Progenitor cell of endocrine pancreas (in vitro differentiated cells): ENCODE data around the gene ACTR3C. TPM values are rescaled to one million over a fixed set of nuclear protein-coding genes. Genes with fewer than 3 reads are reported as not detected.

Experiments
- DNase-seq: peaks from one replicate; pipeline ENCODE4 v3.0.0; 2021; ENCODE audit warnings: low spot score; ENCODE audit not compliant: unreplicated experiment
- H3K27ac Mint-ChIP-seq: 2 replicates; pipeline ENCODE4 v1.8.0; 2021; ENCODE audit warnings: mild to moderate bottlenecking, moderate library complexity, mixed read lengths
- H3K27me3 Mint-ChIP-seq: 2 replicates; pipeline ENCODE4 v1.8.0; 2021; ENCODE audit warnings: mixed read lengths
- H3K36me3 Mint-ChIP-seq: 2 replicates; pipeline ENCODE4 v1.8.0; 2022; ENCODE audit warnings: mixed read lengths; ENCODE audit not compliant: insufficient read depth
- H3K4me1 Mint-ChIP-seq: 2 replicates; pipeline ENCODE4 v1.8.0; 2021; ENCODE audit warnings: low read depth, mixed read lengths
- H3K4me3 Mint-ChIP-seq: 2 replicates; pipeline ENCODE4 v1.8.0; 2021; ENCODE audit warnings: low read depth, mild to moderate bottlenecking, moderate library complexity, mixed read lengths
- H3K9me3 Mint-ChIP-seq: 2 replicates; pipeline ENCODE4 v1.8.0; 2021; ENCODE audit warnings: low read depth, mixed read lengths
- total RNA-seq: library from RNA; stranded (reverse); gene quantifications from 2 replicates; pipeline ENCODE4 v1.2.1, GENCODE V29; 2021
- TF ChIP-seq, protein P1 (sequence below): fragments of 200-600 bp; sonication (generic); IDR thresholded peaks from one replicate; pipeline ENCODE4 v1.5.0; 2021; ENCODE audit warnings: antibody characterized with exemption, mild to moderate bottlenecking; ENCODE audit not compliant: unreplicated experiment

ACTR3C gene
- total RNA-seq, 1 donor from 2014 or later = 3.3 TPM

DNA sequence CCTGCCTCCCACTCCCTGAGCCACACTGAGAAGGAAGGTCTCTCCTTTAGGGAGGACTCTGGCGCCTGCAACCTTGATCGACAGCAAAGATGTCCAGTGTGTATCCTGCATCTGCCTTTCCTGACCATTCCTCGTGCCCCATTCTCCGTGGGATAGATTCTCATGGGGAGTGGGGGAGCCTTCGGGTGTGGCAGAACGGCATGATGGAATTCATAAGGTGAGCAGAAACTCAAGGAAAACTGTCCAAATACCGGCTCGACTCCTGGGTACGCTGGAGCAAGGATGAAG is 18.7 kb upstream of the ACTR3C start:
- DNase-seq = no peak
- Mint-ChIP-seq H3K36me3 (no peaks in the 10 kb centered on the region), H3K9me3 (no peaks in the 10 kb centered on the region), H3K4me3 (peak overlapping the region; percentile 53), H3K27me3 (peaks cover 49% of the 10 kb centered on the region), H3K4me1 (peaks cover 12% of the 10 kb centered on the region), H3K27ac (no peak overlapping the region)
- TF ChIP-seq, protein P1, sequence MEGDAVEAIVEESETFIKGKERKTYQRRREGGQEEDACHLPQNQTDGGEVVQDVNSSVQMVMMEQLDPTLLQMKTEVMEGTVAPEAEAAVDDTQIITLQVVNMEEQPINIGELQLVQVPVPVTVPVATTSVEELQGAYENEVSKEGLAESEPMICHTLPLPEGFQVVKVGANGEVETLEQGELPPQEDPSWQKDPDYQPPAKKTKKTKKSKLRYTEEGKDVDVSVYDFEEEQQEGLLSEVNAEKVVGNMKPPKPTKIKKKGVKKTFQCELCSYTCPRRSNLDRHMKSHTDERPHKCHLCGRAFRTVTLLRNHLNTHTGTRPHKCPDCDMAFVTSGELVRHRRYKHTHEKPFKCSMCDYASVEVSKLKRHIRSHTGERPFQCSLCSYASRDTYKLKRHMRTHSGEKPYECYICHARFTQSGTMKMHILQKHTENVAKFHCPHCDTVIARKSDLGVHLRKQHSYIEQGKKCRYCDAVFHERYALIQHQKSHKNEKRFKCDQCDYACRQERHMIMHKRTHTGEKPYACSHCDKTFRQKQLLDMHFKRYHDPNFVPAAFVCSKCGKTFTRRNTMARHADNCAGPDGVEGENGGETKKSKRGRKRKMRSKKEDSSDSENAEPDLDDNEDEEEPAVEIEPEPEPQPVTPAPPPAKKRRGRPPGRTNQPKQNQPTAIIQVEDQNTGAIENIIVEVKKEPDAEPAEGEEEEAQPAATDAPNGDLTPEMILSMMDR = no peak

DNA sequence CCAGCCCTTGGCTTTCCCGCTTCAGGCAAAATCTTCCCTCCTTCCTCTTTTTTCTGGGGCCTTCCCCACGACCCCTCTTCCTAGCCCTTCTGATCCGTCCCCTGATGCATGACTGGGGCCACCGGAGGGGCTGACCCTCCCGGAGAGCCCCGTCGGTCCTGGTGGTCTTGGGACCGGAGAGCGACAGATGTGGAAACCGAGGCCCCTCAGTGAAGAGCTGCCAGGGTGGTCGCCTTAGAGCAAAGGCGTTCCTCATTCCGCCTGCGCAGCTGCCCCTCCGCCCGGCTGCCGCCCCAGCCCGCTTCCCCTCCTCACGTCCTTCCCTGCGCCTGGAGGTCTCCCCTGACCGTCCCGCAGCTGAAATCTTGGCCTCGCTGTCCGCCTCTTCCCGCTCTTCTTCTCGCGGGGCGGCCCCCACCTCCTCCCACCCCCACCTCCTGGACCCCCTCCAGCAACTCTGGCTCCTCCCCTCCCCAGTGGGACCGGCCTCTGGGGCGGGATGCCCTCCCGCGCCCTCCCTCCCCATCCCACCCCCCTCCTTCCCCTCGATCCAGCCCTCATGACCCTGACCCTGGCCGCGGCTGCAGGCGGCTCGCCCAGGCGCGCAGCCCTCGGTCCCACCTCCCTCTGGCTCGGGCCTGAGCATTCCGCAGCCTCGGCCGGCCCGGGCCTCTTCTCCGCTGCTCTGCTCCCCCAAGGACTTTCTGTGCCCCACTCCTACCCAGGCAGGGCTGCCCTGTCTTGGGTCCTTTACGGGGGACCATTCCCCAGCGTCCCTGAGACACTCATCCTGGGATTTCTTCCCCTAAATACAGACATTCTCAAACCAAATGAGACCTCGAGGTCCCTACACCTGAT is 18.1 kb upstream of the ACTR3C start, which contains the start of gene RARRES2:
TSS of gene RARRES2 (minus strand) at position 367 of the 858 bp plus-strand sequence. CDS start 1,020 bp downstream, outside the sequence.
- H3K4me1 Mint-ChIP-seq = peaks cover 12% of the 10 kb centered on the region
- DNase-seq = no peak
- H3K27me3 Mint-ChIP-seq = peaks cover 46% of the 10 kb centered on the region

DNA sequence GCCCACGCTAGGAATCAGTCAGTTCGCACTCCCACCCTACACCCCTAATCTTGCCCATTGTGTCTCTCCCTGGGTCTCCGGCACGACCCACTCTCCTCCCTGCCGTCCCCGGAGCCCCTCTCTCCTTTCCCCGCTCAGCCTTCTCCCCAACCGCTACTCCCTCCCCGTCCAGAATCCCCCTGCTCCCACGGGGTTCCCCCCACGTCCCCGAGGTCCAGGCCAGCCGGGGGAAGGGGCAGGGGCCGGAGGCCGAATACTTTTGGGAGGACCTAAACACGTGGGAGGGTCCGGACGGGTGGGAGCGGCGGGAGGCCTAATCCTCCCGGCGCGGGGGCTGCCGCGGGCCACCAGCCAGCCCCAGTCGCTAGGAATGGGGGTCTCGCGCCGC is 17.5 kb upstream of the ACTR3C start:
- Mint-ChIP-seq H3K4me3 (peak overlapping the region; percentile 58), H3K9me3 (no peaks in the 10 kb centered on the region), H3K27ac (no peak overlapping the region), H3K4me1 (peaks cover 13% of the 10 kb centered on the region), H3K36me3 (no peaks in the 10 kb centered on the region), H3K27me3 (peaks cover 41% of the 10 kb centered on the region)
- no peak for DNase-seq
- TF ChIP-seq, protein P1 = no peak

More for the DNA sequence above, 18.1 kb upstream of the ACTR3C start, which contains the start of gene RARRES2:
- H3K4me3 Mint-ChIP-seq = peak within 1 kb of the TSS; percentile 61
- TF ChIP-seq, protein P1 = no peak
- no peaks in the 10 kb centered on the region for H3K36me3 Mint-ChIP-seq
- no peaks in the 10 kb centered on the region for H3K9me3 Mint-ChIP-seq
- H3K27ac Mint-ChIP-seq = no peak within 1 kb of the TSS

DNA sequence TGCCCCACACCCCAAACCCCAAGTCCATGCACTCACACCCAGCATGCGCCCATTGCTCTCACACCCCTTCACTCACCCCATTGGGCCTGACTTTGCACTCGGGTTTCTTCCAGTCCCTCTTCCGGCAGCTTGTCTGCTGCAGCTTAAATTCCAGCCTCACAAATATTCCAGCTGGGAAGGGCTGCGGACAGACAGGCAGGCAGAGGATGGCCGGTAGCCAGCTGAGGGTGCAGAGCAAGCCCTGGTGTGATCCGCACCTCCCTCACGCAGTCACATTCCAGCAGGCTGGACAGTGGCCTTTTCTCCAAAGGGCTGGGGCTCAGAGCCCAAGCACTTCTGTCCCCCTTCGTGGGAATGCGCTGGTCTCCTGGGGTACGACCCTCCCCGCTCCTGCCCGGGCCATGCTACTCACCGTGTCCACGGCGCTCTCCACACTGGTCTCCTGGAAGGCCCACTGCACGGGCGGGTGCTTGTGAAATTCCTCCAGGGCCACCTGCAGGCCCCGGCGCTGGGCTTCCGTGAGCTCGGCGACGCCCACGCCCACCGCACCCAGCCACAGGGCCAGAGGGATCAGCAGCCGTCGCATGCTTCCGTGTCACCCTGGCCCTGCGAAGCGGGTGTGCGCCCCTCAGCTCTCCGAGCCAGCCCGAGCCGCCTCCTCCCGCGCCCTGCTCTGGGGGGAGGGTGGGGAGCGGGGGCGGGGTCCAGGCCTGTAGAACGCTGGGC is 16.8 kb upstream of the ACTR3C start:
- Mint-ChIP-seq H3K9me3 (no peaks in the 10 kb centered on the region), H3K27me3 (peaks cover 41% of the 10 kb centered on the region), H3K27ac (peak overlapping the region; percentile 64), H3K36me3 (no peaks in the 10 kb centered on the region), H3K4me1 (peaks cover 19% of the 10 kb centered on the region), H3K4me3 (peak overlapping the region; percentile 29)
- DNase-seq = peak; percentile 19
- TF ChIP-seq, protein P1 = no peak

DNA sequence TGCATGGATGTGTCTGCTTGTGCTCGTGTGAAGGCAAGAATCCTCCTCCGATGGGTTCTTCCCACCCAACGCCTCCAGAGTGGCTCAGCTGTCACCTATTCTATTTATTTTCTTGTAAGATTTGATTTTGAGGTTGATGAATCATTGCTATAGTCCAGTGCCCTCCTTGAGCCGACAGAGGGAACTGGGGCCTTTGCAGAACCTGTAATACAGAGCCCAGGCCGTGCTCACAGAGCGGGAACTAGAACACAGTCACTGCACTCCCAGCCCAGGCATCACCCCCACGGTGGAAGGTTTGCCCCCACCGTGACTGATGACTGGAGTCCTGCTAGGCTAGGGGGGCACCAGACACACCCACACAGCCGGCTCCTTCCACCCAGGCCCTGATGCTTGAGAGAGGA is 16.1 kb upstream of the ACTR3C start:
- no peak for DNase-seq
- no peak overlapping the region for H3K27ac Mint-ChIP-seq
- TF ChIP-seq, protein P1 = no peak
- peaks cover 21% of the 10 kb centered on the region for H3K4me1 Mint-ChIP-seq
- no peak overlapping the region for H3K4me3 Mint-ChIP-seq
- H3K27me3 Mint-ChIP-seq = peaks cover 41% of the 10 kb centered on the region
- H3K36me3 Mint-ChIP-seq = no peaks in the 10 kb centered on the region
- no peaks in the 10 kb centered on the region for H3K9me3 Mint-ChIP-seq
